ENCODE results near the gene KCNE1. TPM values are rescaled to one million over a fixed set of nuclear protein-coding genes. Genes with fewer than 3 reads are reported as not detected.
A peak's percentile ranks its signal among the peaks of the same experiment; 100 is the strongest.

KCNE1 gene
- total RNA-seq, 1 donor from 2014 or later: not detected

- Histone ChIP-seq H3K36me3 (ENCODE audit: control insufficient read depth, insufficient read depth, low read length) (no peaks in the 10 kb centered on the region), H3K27me3 (ENCODE audit: control insufficient read depth, insufficient read depth, low read length) (no peaks in the 10 kb centered on the region), H3K4me3 (ENCODE audit: low read depth, low read length) (peak overlapping the region; percentile 32)
- no peak for TF ChIP-seq CTCF (IDR thresholded peaks at IDR 0.05; ENCODE audit: insufficient read depth, low read length, poor library complexity, severe bottlenecking)
- DNase-seq (ENCODE audit: low read depth): peak; percentile 100
These were observed 14.7 kb upstream of the KCNE1 start for GRCh38 chr21:34526618-34527290.

- no peak for DNase-seq (ENCODE audit: low read depth)
- H3K36me3 ChIP-seq (ENCODE audit: control insufficient read depth, insufficient read depth, low read length): no peaks in the 10 kb centered on the region
- H3K27me3 ChIP-seq (ENCODE audit: control insufficient read depth, insufficient read depth, low read length): no peaks in the 10 kb centered on the region
- no peak for TF ChIP-seq CTCF (IDR thresholded peaks at IDR 0.05; ENCODE audit: insufficient read depth, low read length, poor library complexity, severe bottlenecking)
- H3K4me3 ChIP-seq (ENCODE audit: low read depth, low read length): peak overlapping the region; percentile 32
These were observed 14.2 kb upstream of the KCNE1 start for GRCh38 chr21:34526241-34526617.

- Histone ChIP-seq H3K36me3 (ENCODE audit: control insufficient read depth, insufficient read depth, low read length) (no peaks in the 10 kb centered on the region), H3K4me3 (ENCODE audit: low read depth, low read length) (peak overlapping the region; percentile 32), H3K27me3 (ENCODE audit: control insufficient read depth, insufficient read depth, low read length) (no peaks in the 10 kb centered on the region)
- TF ChIP-seq CTCF (IDR thresholded peaks at IDR 0.05; ENCODE audit: insufficient read depth, low read length, poor library complexity, severe bottlenecking): no peak
- DNase-seq (ENCODE audit: low read depth): no peak
These were observed 12.9 kb upstream of the KCNE1 start for GRCh38 chr21:34524646-34525601.

GRCh38 chr21:34523019-34523555 lies 11.1 kb upstream of the KCNE1 start:
- no peak for TF ChIP-seq CTCF (IDR thresholded peaks at IDR 0.05; ENCODE audit: insufficient read depth, low read length, poor library complexity, severe bottlenecking)
- DNase-seq (ENCODE audit: low read depth): no peak
- Histone ChIP-seq H3K36me3 (ENCODE audit: control insufficient read depth, insufficient read depth, low read length) (no peaks in the 10 kb centered on the region), H3K27me3 (ENCODE audit: control insufficient read depth, insufficient read depth, low read length) (no peaks in the 10 kb centered on the region), H3K4me3 (ENCODE audit: low read depth, low read length) (no peak overlapping the region)

GRCh38 chr21:34522284-34522683 lies 10.3 kb upstream of the KCNE1 start:
- no peaks in the 10 kb centered on the region for H3K27me3 ChIP-seq (ENCODE audit: control insufficient read depth, insufficient read depth, low read length)
- H3K36me3 ChIP-seq (ENCODE audit: control insufficient read depth, insufficient read depth, low read length): no peaks in the 10 kb centered on the region
- H3K4me3 ChIP-seq (ENCODE audit: low read depth, low read length): no peak overlapping the region
- no peak for TF ChIP-seq CTCF (IDR thresholded peaks at IDR 0.05; ENCODE audit: insufficient read depth, low read length, poor library complexity, severe bottlenecking)
- no peak for DNase-seq (ENCODE audit: low read depth)
